ENCODE results near the gene TMC6. TPM values are rescaled to one million over a fixed set of nuclear protein-coding genes. Genes with fewer than 3 reads are reported as not detected.

TMC6 gene
- polyA plus RNA-seq, 1 donor (not counting 4 experiments of a cell fraction or from before 2014, with no cell fraction given): 20.4 TPM

DNA sequence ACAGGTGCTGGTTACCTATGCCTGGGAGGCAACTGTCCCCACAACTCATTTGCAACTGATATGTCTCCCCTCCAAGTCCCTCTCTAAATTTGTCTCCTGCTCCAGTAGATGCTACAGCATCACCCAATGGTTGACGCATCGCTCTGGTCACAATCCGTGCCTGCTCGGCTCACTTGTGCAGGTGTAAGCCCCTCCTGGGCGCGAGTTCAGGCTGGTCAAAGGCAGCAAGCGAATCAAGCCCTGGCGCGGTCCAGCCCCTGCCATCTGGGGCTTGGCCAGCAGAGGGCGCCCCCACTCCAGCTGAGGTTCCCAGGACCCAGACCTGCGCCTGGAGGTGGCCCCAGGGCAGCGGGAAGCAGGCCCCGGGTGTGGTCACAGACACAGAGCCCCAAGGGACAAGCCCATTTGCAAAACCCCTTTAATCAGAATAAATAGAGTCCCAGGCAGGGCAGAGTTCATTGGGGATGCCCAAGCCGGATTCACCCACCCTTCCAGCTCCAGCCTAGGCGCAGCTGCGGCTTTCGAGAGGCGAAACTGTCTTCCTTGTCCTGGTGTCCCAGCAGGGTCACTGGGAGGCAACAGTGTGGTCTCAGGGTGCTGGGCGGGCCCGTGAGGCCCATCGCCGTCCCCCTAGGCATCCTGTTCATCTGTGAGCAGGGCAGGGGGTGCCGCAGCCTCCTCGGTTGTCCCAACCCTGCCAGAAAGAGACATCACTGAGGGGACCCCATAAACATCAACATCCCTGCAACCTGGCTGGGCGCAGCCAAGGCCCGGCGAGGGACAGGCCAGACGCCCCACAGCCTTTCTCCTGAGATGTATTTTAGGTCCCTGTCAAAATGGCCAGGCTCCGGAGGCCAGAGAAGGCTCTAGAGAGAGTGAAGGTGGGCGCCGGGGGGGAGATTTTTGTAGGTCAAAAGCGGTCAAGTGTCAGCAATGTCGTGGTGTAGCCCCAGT lies 15.8 kb downstream of the TMC6 start:
- no peak overlapping the region for H3K4me2 ChIP-seq (ENCODE audit: control insufficient read depth, extremely low read depth, insufficient read depth, low read depth, low read length)
- peaks cover 0 to 15% of the 10 kb centered on the region in 2 experiments for H3K36me3 ChIP-seq (ENCODE audit: control insufficient read depth in 2 of 2, extremely low read depth in 1 of 2, insufficient read depth in 2 of 2, low read length in 2 of 2)
- H3K27me3 ChIP-seq (ENCODE audit: control insufficient read depth, extremely low read depth, insufficient read depth, low read length): peaks cover 2% of the 10 kb centered on the region
- H3K9me3 ChIP-seq (ENCODE audit: control insufficient read depth, low read depth, low read length): no peaks in the 10 kb centered on the region
- peaks cover 3% of the 10 kb centered on the region for H4K20me1 ChIP-seq (ENCODE audit: control insufficient read depth, extremely low read depth, insufficient read depth, low read length)
- no peak overlapping the region for H3K9ac ChIP-seq (ENCODE audit: control insufficient read depth, extremely low read depth, insufficient read depth, low read length)
- no peaks in the 10 kb centered on the region for H3K9me1 ChIP-seq (ENCODE audit: control insufficient read depth, extremely low read depth, insufficient read depth, low read length)
- H3K4me1 ChIP-seq (ENCODE audit: control insufficient read depth, extremely low read depth, insufficient read depth, low read length): no peaks in the 10 kb centered on the region
- FAIRE-seq: no peak
- DNase-seq (ENCODE audit: low read depth, low spot score): no peak
- TF ChIP-seq, protein P1, sequence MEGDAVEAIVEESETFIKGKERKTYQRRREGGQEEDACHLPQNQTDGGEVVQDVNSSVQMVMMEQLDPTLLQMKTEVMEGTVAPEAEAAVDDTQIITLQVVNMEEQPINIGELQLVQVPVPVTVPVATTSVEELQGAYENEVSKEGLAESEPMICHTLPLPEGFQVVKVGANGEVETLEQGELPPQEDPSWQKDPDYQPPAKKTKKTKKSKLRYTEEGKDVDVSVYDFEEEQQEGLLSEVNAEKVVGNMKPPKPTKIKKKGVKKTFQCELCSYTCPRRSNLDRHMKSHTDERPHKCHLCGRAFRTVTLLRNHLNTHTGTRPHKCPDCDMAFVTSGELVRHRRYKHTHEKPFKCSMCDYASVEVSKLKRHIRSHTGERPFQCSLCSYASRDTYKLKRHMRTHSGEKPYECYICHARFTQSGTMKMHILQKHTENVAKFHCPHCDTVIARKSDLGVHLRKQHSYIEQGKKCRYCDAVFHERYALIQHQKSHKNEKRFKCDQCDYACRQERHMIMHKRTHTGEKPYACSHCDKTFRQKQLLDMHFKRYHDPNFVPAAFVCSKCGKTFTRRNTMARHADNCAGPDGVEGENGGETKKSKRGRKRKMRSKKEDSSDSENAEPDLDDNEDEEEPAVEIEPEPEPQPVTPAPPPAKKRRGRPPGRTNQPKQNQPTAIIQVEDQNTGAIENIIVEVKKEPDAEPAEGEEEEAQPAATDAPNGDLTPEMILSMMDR (optimal IDR thresholded peaks at IDR 0.05 in 1 of 3, IDR thresholded peaks at IDR 0.05 in 1 of 3, conservative IDR thresholded peaks at IDR 0.05 in 1 of 3; ENCODE audit: extremely low read depth in 1 of 3, insufficient read depth in 2 of 3, low read length in 3 of 3): peak; percentile 92 to 98 (median 97)
- no peak for TF ChIP-seq EZH2 (IDR thresholded peaks at IDR 0.05; ENCODE audit: low read length)
- H3K79me2 ChIP-seq (ENCODE audit: control insufficient read depth, insufficient read depth, low read length): no peaks in the 10 kb centered on the region
- no peak overlapping the region for H3K27ac ChIP-seq (ENCODE audit: control insufficient read depth, insufficient read depth, low read length)
- dilution Hi-C loops (cut with MboI; ENCODE audit: extremely low pct_ligation_motif_present, low sequenced_read_pairs): no loop called here
- H3K4me3 ChIP-seq (ENCODE audit: control insufficient read depth in 2 of 3, extremely low read depth in 1 of 3, insufficient read depth in 2 of 3, low read depth in 1 of 3, low read length in 3 of 3): no peak overlapping the region
- no peak overlapping the region for H2AFZ ChIP-seq (ENCODE audit: control insufficient read depth, low read length)

DNA sequence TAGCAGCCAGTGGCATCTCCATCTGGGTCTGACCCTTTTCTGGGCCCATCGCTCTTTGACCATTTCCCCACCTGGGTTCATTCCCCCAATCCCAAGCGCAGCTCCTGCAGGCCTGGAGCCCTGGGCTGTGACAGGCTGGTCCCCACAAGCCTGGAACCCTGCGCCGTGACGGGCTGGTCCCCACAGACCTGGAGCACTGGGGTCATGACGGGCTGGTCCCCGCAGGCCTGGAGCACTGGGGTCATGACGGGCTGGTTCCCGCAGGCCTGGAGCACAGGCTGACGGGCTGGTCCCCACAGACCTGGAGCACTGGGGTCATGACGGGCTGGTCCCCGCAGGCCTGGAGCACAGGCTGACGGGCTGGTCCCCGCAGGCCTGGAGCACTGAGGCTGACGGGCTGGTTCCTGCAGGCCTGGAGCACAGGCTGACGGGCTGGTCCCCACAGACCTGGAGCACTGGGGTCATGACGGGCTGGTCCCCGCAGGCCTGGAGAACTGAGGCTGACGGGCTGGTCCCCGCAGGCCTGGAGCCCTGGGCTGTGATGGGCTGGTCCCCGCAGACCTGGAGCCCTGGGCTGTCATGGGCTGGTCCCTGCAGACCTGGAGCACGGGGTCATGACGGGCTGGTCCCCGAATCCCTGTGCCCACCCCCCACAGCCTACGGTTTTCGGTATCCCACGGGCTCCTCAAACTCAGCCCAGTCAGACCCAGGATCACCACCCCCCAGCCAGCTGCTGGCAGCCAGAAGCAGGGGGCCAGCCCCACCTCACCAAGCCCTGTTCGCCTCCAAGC lies 16.6 kb downstream of the TMC6 start:
- Histone ChIP-seq H3K9me3 (ENCODE audit: control insufficient read depth, low read depth, low read length) (no peaks in the 10 kb centered on the region), H3K27me3 (ENCODE audit: control insufficient read depth, extremely low read depth, insufficient read depth, low read length) (peaks cover 2% of the 10 kb centered on the region), H3K27ac (ENCODE audit: control insufficient read depth, insufficient read depth, low read length) (no peak overlapping the region), H3K4me1 (ENCODE audit: control insufficient read depth, extremely low read depth, insufficient read depth, low read length) (no peaks in the 10 kb centered on the region), H4K20me1 (ENCODE audit: control insufficient read depth, extremely low read depth, insufficient read depth, low read length) (peaks cover 3% of the 10 kb centered on the region), H2AFZ (ENCODE audit: control insufficient read depth, low read length) (no peak overlapping the region), H3K36me3 (ENCODE audit: control insufficient read depth in 2 of 2, extremely low read depth in 1 of 2, insufficient read depth in 2 of 2, low read length in 2 of 2) (peaks cover 0 to 13% of the 10 kb centered on the region in 2 experiments), H3K4me2 (ENCODE audit: control insufficient read depth, extremely low read depth, insufficient read depth, low read depth, low read length) (no peak overlapping the region), H3K4me3 (ENCODE audit: control insufficient read depth in 2 of 3, extremely low read depth in 1 of 3, insufficient read depth in 2 of 3, low read depth in 1 of 3, low read length in 3 of 3) (no peak overlapping the region), H3K79me2 (ENCODE audit: control insufficient read depth, insufficient read depth, low read length) (no peaks in the 10 kb centered on the region), H3K9me1 (ENCODE audit: control insufficient read depth, extremely low read depth, insufficient read depth, low read length) (no peaks in the 10 kb centered on the region), H3K9ac (ENCODE audit: control insufficient read depth, extremely low read depth, insufficient read depth, low read length) (no peak overlapping the region)
- dilution Hi-C loops (cut with MboI; ENCODE audit: extremely low pct_ligation_motif_present, low sequenced_read_pairs): no loop called here
- TF ChIP-seq EZH2 (IDR thresholded peaks at IDR 0.05; ENCODE audit: low read length): no peak
- TF ChIP-seq, protein P1 (optimal IDR thresholded peaks at IDR 0.05 in 1 of 3, IDR thresholded peaks at IDR 0.05 in 1 of 3, conservative IDR thresholded peaks at IDR 0.05 in 1 of 3; ENCODE audit: extremely low read depth in 1 of 3, insufficient read depth in 2 of 3, low read length in 3 of 3): no peak
- DNase-seq (ENCODE audit: low read depth, low spot score): no peak
- FAIRE-seq: no peak

All from keratinocyte (primary cell).